Measurements from ENCODE around the gene C12orf57. TPM values are rescaled to one million over a fixed set of nuclear protein-coding genes. Genes with fewer than 3 reads are reported as not detected.

Gene C12orf57
- total and polyA plus RNA-seq, 2 of the 13 experiments (the other 11 are each of a cell fraction or from before 2014, with no cell fraction given): 84.0 to 287 TPM

DNA sequence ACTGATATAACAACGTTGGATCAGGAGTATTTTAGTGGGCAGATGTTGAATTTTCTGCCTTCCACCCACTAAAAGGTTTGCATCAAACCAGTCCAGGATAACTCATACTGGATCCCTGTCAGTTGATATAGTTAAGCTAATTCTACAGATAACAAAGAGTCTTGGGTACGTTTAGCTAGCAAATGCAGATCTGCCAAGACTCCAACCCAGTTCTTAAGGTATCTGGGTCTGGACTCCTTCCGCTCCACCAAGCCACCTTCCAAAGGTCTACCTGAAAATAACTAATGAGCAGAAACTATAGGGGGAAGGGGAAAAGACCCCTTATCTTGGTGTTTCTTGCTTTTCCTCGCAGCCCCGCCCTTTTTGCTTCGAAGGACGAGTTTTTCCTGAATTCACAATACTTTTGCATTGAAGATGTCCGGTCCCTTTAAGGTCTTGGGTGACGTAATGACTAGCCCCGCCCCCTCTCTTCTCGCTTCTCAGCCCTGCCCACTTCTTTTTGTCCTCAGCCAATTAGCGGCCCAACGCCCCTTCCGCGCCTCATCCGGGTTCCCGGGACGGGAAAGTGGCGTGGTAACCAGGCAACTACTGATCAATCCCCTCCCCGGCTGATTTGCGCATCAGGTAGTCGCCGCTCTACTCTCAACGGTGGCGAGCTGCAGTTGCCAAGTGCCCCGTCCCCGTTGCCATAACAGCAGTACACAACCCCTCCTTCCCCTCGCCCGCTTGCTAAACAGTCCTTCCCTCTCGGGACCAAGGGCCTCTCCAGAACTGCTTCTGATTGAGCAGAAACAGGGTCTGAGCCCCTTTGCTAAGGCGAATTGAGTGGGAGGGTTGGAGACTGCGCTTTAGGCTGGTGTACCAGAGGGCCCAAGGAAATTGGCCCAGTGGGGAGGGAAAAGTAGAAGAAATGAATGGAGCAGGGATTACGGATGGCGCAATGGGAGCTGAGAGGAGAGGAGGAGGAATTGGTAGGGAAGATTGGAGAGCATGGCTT, 39.2 kb upstream of the C12orf57 start, which contains the start of gene LRRC23 (continued):
- TF ChIP-seq, protein P1, sequence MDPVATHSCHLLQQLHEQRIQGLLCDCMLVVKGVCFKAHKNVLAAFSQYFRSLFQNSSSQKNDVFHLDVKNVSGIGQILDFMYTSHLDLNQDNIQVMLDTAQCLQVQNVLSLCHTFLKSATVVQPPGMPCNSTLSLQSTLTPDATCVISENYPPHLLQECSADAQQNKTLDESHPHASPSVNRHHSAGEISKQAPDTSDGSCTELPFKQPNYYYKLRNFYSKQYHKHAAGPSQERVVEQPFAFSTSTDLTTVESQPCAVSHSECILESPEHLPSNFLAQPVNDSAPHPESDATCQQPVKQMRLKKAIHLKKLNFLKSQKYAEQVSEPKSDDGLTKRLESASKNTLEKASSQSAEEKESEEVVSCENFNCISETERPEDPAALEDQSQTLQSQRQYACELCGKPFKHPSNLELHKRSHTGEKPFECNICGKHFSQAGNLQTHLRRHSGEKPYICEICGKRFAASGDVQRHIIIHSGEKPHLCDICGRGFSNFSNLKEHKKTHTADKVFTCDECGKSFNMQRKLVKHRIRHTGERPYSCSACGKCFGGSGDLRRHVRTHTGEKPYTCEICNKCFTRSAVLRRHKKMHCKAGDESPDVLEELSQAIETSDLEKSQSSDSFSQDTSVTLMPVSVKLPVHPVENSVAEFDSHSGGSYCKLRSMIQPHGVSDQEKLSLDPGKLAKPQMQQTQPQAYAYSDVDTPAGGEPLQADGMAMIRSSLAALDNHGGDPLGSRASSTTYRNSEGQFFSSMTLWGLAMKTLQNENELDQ (CRISPR knock-in tag; IDR thresholded peaks at IDR 0.05; ENCODE audit: borderline replicate concordance): no peak
- TF ChIP-seq ZNF468 (CRISPR knock-in tag; IDR thresholded peaks at IDR 0.05): no peak
- TF ChIP-seq ASH2L (IDR thresholded peaks at IDR 0.05; ENCODE audit: insufficient read length, low read depth, low read length): peak; percentile 68
- TF ChIP-seq ZMYM4 (CRISPR knock-in tag; IDR thresholded peaks at IDR 0.05): peak; percentile 60
- TF ChIP-seq, protein P2, sequence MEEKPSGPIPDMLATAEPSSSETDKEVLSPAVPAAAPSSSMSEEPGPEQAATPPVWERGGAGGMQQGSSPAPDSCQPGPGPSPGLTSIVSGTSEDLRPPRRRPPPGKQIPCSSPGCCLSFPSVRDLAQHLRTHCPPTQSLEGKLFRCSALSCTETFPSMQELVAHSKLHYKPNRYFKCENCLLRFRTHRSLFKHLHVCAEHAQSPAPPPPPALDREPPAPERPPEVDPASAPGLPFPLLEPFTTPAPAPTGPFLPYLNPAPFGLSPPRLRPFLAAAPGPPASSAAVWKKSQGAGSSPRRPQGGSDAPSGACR (CRISPR knock-in tag; IDR thresholded peaks at IDR 0.05): no peak
- TF ChIP-seq GLI4 (CRISPR knock-in tag; IDR thresholded peaks at IDR 0.05; ENCODE audit: borderline replicate concordance): no peak
- TF ChIP-seq ATF7 (IDR thresholded peaks at IDR 0.05): peak; percentile 97
- TF ChIP-seq ATF7 (CRISPR knock-in tag; IDR thresholded peaks at IDR 0.05): peak; percentile 70; the same call in 1 of the 2 replicates
- TF ChIP-seq, protein P3, sequence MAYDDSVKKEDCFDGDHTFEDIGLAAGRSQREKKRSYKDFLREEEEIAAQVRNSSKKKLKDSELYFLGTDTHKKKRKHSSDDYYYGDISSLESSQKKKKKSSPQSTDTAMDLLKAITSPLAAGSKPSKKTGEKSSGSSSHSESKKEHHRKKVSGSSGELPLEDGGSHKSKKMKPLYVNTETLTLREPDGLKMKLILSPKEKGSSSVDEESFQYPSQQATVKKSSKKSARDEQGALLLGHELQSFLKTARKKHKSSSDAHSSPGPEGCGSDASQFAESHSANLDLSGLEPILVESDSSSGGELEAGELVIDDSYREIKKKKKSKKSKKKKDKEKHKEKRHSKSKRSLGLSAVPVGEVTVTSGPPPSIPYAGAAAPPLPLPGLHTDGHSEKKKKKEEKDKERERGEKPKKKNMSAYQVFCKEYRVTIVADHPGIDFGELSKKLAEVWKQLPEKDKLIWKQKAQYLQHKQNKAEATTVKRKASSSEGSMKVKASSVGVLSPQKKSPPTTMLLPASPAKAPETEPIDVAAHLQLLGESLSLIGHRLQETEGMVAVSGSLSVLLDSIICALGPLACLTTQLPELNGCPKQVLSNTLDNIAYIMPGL (CRISPR knock-in tag; IDR thresholded peaks at IDR 0.05; ENCODE audit: borderline replicate concordance in 1 of 2, low read depth in 1 of 2): 0 out of 4 replicates have a peak, but pooled peaks of 1 of the 2 experiments have one; percentile 55
- TF ChIP-seq ZNF552 (CRISPR knock-in tag; IDR thresholded peaks at IDR 0.05; ENCODE audit: borderline replicate concordance): no peak
- 0 out of 2 replicates have a peak, but pooled peaks have one; percentile 16 for TF ChIP-seq GATAD1 (CRISPR knock-in tag; IDR thresholded peaks at IDR 0.05)
- no peak for TF ChIP-seq RAD21 (CRISPR knock-in tag; IDR thresholded peaks at IDR 0.05)
- no peak for TF ChIP-seq GTF3A (CRISPR knock-in tag; conservative IDR thresholded peaks at IDR 0.05)
- no peak for TF ChIP-seq IRF2 (CRISPR knock-in tag; IDR thresholded peaks at IDR 0.05)
- TF ChIP-seq, protein P4, sequence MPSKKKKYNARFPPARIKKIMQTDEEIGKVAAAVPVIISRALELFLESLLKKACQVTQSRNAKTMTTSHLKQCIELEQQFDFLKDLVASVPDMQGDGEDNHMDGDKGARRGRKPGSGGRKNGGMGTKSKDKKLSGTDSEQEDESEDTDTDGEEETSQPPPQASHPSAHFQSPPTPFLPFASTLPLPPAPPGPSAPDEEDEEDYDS (CRISPR knock-in tag; IDR thresholded peaks at IDR 0.05): peak; percentile 57; the same call in 1 of the 2 replicates
- TF ChIP-seq SP1 (IDR thresholded peaks at IDR 0.05): no peak
- peak; percentile 57; the same call in 1 of the 2 replicates for TF ChIP-seq SP1 (CRISPR knock-in tag; IDR thresholded peaks at IDR 0.05)
- TF ChIP-seq GTF2F1 (IDR thresholded peaks at IDR 0.05; ENCODE audit: low read length): no peak
- TF ChIP-seq CAMTA2 (CRISPR knock-in tag; IDR thresholded peaks at IDR 0.05; ENCODE audit: borderline replicate concordance): no peak
- peak; percentile 53; the same call in 1 of the 2 replicates for TF ChIP-seq THAP9 (CRISPR knock-in tag; IDR thresholded peaks at IDR 0.05; ENCODE audit: borderline replicate concordance)
